ENCODE measurements around the gene PAK6.

Gene PAK6

DNA sequence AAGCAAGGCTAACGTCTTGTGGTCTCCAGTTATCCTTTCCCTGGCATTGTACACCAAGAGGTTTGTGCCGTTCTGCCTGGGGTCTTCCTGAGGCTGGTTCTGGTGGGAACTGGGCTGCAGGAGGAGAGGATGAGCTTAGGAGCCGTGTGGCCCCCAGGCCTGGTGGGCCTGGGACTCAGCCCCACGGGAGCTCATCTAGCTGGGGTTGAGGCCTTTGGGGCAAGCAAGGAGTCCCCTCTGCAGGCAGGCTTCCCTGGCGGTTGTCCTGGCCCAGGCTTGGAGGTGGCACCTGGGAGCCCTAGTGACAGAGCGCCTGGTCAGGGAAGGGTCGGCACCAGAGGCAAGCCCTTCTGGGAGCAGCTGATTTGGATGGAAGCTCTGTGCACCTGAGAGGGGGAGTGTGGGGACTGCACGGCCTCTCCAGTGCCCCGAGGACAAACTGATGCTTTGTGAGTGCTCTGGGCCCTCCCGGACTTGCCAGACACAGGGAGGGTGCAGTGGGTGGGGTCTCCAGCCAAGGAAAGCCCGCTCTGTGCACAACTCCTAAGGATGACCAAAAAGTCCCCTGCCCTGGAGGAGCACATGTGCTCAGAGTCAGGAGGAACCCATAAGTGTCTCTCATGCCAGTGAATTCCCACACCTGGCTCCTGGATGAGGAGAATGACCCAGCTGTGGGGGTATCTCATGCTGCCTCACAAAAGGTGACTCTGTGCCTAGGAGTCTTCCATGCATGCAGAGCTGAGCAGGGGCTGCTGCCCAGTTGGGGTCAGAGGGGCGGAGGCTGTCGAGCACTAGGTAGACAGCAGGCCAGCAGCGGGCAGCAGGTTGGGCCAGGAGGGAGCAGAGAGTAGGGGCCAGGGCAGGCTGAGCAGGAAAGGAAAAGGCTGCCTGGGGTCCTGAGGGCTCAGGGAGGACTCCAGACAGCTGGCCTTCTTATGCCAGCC, 2.7 kb downstream of the PAK6 start:
- no peak for DNase-seq

- DNase-seq: no peak
Measured at GRCh38 chr15:40242213-40242599, 3.3 kb downstream of the PAK6 start.

GRCh38 chr15:40242601-40243000, 3.7 kb downstream of the PAK6 start:
- no peak for DNase-seq

DNA sequence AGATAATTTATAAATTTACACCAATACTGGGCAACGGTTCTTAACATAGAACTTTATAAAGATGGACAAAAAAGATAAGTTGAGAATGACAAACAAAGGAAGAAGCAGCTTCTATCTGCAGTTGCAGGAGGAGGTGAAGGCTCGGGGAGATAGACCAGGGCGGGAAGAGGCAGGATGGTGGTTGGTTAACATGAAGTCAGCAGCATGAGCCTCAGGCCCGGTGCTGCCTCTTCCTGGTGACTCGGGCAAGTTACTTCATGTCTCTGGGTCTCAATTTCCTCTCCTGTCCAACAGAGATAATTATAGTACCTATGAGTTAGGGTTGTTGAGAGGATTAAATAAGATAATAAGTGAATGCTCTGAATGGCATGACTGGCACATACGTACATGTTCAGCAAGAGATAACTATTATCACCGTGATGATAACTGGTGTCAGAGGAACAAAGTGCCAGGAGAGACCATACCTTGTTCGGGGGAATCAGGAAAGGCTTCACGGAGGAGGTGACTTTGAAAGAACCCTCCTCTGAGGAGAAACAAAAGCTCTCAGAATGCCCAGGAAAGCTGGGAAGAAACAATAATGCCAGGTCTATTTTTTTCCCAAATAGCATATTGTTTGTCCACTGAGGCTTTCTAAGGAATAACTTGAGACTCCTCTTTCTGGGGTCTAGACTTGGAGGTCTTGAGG, 4.4 kb downstream of the PAK6 start:
- DNase-seq: no peak

DNA sequence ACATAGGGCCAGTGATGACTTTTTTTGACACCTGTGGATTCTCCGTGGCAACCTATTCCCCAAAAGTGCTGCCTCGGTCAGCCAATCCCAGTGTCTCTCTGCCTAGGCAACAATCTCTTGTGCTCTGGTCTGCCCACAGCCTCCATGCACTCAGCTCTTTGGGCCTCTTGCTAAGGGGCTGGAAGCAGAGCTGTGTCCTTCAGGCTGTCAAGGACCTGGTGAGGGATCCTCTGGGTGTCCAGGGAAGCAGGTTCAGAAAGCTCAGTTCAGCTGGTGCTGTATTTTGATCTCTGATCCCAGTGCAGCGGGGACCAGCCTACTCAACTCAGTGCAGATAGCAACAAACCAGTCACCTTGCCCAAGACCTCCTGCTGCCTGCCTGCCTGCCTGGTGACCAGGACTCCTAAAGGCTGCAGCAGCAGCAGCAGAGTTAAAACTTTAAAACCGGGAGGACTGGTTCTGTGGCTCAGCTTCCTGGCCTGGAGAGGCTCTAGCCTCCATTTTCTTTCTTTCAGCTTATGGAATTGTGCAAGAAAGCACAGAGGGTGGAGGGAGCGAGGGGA, 6.2 kb downstream of the PAK6 start:
- no peak for DNase-seq

- no peak for DNase-seq
Measured at GRCh38 chr15:40245666-40246450, 7.0 kb downstream of the PAK6 start.

- DNase-seq: no peak
Measured at GRCh38 chr15:40246496-40247280, 7.8 kb downstream of the PAK6 start.

DNA sequence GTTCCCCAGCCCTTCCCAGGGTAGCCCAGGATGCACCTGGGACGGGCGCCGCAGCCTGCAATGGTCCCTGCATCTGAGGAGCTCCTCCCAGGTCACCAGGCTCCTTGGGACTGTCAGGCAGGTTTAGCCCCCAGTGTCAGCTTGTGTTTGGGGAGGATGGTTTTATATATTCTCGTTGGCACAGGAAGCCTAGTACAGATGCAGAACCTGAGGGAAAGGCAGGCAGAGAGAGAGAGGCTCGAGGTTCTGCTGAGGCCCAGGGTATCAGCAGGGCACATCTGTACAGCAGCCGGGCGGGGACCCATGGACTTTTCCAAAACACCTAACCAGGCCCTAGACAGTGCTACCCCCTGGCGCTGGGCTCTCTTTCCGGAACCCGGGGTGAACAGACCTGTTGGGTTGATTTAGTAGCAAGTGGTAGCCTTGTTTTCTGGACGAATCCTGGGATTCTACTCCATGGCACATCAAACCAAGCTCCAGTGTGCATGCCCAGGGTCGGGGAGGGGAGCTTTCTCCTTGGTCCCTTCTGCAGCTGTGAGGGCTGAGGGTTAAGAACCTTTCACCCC, 8.6 kb downstream of the PAK6 start:
- no peak for DNase-seq

DNA sequence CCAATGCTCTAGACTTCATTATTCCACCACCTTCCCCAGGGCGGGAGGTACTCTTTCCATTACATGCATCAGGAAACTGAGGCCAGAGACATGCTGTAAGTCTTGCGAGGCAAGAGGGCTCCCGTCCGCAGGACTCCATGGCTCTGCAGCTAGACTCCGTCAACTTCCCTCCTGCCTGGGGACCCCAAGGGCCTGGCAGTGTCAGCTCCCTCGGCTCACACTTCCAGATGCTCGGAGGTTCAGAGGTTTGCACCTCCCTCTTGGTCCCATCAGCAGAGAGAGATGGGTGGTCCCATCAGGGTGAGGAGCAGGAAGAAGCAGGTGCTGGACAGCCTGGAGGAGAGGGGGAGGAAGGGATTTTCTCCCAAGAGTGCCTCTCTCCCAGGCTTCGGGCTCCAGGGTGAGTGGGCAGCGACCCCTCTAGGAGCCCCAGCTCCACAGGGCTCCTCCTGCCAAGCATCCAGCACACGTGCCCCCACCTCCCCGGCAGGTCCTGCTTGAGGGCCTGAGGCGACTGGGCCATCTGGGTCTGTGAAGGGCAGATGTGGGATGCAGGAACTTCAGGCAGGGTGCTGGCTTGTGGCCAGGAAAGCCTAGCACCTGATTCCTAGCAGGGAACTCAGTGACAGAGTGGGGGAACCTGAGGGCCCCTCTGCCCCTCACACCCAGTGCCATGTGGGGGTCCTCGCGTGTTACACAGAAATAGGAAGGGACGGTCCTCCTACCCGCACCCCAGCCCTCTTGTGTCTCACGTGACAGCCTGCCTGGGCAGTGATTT, 9.3 kb downstream of the PAK6 start:
- no peak for DNase-seq

DNA sequence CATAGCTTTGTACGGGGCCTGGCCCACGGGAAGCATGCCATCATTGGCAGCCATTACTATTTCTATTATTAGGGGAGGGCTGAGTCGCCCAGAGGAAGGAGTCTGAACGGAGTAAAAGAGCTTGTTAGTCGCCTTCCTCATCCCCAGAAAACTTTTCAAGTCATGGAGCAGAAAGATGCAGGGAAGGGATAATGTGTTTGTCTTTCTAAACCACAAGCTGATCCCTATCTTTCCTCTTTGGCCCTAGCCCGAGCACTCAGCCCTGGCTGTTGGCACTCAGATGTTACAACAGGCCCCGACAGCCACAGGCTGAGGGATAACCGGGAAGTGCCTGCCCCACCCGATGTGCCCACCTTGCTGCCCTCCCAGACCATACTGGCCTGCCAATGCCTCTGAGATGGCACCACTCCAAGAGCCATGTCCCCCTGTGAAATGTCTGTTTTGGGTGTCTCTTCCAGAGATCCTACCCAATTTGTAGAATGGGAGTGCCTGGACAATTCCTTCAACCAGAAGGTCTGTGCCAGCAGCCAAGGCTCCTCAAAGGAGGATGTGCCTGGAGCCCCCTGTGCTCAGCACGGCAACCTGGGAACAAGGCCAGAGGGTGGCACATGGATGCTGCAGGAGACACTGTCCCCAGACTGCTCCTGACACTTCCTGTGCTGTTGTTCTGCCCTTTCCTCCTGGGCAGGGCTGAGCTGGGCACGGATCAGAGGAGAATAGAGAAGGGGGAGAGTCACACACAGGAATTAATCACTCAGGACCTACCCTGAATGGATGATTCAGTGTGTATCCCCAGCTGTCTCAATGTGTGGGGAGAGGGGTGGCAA, 10.8 kb downstream of the PAK6 start:
- no peak for DNase-seq

GRCh38 chr15:40250304-40250656, 11.4 kb downstream of the PAK6 start:
- DNase-seq: no peak

- DNase-seq: no peak
Measured at GRCh38 chr15:40250771-40251483, 12.1 kb downstream of the PAK6 start.

DNA sequence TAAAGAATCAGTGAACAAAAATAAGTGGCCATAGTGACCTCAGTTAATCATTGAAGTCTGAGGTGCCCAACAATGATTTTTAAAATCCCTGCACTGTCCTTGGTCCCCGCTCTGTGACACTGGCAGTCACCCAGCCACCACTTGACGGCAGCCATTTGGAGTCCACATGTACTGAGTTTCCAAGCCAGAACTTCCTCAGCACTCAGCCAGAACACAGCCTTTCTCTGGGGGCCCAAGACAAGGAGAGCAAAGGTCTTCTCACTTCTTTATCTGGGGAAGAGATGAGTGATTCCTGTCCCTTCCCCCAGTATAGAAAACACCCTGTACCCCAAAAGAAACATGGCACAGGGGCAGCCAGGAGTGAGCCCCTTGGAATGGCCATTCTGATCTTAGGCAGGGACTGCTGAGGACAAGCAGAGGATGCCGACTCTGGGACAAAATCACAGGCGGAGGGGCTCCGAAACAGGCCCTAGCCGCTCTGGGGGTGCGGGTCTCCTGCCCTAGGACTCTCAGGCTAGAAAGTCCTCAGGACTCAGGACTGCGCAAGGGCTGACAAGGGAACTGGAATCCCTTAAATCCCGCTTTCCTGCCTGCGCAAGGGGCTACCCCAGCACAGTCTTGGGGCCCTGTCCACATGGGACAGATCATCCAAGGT, 12.8 kb downstream of the PAK6 start:
- no peak for DNase-seq

DNA sequence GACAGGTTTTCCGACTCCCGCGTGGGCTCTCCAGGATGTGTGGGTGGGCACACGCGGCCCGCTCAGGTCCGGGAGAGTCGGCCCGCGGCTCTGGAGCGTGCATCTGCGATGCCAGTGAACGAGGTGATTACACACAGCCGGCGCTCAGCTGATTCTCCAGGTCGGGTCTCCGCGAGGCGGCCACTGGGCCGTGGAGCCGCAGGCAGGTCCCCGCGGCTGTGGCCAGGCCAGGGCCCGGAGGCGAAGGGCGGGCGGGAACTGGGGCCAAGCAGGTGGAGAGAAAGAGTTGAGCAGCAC, 13.2 kb downstream of the PAK6 start:
- no peak for DNase-seq

- DNase-seq: peak in 1 of 2 donors; percentile 30
Measured at GRCh38 chr15:40252438-40253166, 13.7 kb downstream of the PAK6 start.

DNA sequence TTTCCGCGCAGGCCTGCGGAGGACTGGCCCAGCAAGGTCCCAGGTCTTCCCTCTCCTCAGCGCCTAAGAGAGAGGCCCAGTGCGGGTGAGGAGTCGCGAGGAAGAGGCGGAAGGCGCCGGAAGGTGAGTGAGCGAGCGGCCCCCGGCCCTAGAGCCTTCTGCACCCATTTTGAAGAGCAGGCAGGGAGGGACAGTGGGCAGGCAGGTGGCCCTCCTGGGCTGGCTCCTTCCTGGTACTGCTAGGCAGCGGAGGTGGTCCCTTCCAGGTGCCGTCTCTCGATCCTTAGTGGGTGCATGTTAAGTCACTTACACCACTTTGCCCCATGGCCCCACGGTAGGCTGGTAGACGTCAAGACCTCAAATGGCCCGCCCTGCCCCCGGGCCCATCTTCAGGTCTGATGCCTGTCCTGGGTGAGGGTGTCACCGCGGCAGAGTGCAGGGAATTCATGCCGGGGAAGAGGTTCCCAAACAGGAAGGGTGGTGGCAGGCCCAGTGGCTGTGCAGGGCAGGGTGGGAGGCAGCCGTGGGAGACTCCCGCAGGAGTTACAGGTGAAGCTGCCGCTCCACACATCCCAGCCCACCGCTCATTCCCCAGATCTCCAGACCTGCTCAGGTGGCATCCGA, 14.4 kb downstream of the PAK6 start:
- DNase-seq: no peak

DNA sequence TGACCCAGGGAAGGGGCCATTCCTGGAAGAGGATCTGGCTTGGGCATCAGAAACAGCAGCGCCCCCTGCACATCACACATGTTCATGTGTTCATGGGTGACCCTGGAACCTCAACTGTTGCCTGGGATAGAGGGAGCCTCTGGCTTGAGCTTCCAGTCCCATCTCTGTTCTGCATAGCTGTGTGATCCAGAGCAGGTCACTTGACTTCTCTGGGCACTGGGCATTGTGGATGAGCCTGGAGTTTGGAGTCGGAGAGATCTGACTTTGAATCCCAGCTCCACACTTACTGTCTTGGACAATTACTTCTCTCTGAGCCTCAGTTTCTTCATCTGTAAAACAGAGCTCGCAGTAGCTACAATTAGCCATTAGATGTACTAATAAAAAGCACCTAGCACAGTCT, 15.6 kb downstream of the PAK6 start:
- no peak for DNase-seq

DNA sequence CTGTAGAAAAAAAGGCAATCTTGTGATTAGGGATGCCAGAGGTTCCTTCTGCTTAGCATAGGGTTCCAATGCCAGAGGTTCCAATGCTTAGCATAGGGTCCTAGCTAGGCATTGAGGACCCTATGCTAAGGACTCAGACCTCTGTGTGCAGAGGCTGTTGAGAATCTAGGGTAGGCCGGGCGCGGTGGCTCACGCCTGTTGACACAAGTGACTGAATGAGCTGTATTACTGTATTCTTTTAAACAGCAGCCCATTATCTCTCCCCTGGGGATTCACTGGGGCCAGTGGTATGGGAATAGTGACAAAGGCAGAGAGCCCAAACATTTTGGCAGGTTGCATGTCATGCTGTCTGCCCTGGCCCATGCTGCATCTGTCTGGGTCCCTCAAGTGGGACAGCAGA, 16.2 kb downstream of the PAK6 start:
- no peak for DNase-seq
